PFSK-1 (cell line): Measurements from ENCODE around the gene ZNF184.

Experiments
- FOXP2 ChIP-seq: optimal IDR thresholded peaks from 2 replicates; pipeline ENCODE3; 2011; ENCODE audit warnings: borderline replicate concordance, control low read depth, inconsistent platforms; ENCODE audit not compliant: insufficient read depth; ENCODE audit errors: extremely low read length, extremely low read depth
- POLR2AphosphoS5 ChIP-seq: IDR thresholded peaks from 2 replicates; pipeline ENCODE4 v1.6.1; 2012; ENCODE audit warnings: low read depth, mild to moderate bottlenecking, control low read depth, low read length, moderate library complexity
- REST ChIP-seq, 2 experiments: IDR thresholded peaks; 2 replicates each; pipeline versions ENCODE4 v1.6.1 to v1.8.0; 2011 to 2012; ENCODE audit warnings: low read depth in 2 of 2, low read length in 2 of 2, control low read depth in 1 of 2, inconsistent platforms in 1 of 2, mild to moderate bottlenecking in 1 of 2, moderate library complexity in 1 of 2; ENCODE audit not compliant: insufficient read depth in 1 of 2
- SIN3A ChIP-seq: IDR thresholded peaks from 2 replicates; pipeline ENCODE4 v1.6.1; 2012; ENCODE audit warnings: mild to moderate bottlenecking, low read length, moderate library complexity, borderline replicate concordance; ENCODE audit not compliant: insufficient read depth
- TAF1 ChIP-seq: IDR thresholded peaks from 2 replicates; pipeline ENCODE4 v1.6.1; 2012; ENCODE audit warnings: low read length, control low read depth, borderline replicate concordance; ENCODE audit not compliant: insufficient read depth

ZNF184 gene

DNA sequence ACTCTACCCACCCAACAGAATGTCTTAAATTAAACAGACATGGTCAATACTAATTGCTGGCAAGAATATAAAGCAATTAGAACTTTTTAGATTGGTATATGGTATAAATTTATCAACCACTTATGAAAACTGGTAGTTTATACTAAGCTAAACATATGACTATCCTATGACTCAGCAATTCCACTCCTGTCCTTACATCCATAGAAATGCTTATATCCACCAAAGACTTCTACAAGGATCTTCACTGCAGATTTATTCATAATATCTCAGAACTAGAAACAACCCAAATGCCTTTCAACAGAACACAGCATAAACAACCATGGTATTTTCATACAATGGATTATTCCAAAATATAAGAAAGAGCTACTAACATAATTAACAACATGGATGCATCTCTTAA, 4.6 kb downstream of the ZNF184 start:
- TF ChIP-seq TAF1 = no peak
- no peak for TF ChIP-seq SIN3A
- TF ChIP-seq POLR2AphosphoS5 = no peak
- no peak for TF ChIP-seq FOXP2
- TF ChIP-seq REST (IDR thresholded peaks at IDR 0.05; ENCODE audit: insufficient read depth in 1 of 2, low read depth in 2 of 2, low read length in 2 of 2) = no peak

DNA sequence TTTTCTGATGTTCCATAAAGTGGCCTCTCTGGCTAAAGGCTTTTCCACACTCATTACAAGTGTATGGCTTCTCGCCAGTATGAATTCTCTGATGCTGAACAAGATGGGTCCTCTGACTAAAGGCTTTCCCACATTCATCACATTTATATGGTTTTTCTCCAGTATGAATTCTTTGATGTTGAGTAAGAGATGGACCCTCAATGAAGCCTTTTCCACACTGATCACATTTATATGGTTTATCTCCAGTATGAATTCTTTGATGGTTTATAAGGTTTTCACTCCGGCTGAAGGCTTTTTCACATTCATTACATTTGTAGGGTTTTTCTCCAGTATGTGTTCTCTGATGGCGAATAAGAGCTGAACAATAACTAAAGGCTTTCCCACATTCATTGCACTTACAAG, 20.4 kb downstream of the ZNF184 start:
- TF ChIP-seq FOXP2 (no peak), POLR2AphosphoS5 (no peak), TAF1 (no peak), SIN3A (no peak), REST (IDR thresholded peaks at IDR 0.05; ENCODE audit: insufficient read depth in 1 of 2, low read depth in 2 of 2, low read length in 2 of 2) (no peak)

GRCh38 chr6:27451660-27452390, 21.1 kb downstream of the ZNF184 start:
- TF ChIP-seq REST (IDR thresholded peaks at IDR 0.05; ENCODE audit: insufficient read depth in 1 of 2, low read depth in 2 of 2, low read length in 2 of 2) = no peak
- TF ChIP-seq TAF1 = no peak
- no peak for TF ChIP-seq SIN3A
- TF ChIP-seq FOXP2 = no peak
- TF ChIP-seq POLR2AphosphoS5 = no peak

DNA sequence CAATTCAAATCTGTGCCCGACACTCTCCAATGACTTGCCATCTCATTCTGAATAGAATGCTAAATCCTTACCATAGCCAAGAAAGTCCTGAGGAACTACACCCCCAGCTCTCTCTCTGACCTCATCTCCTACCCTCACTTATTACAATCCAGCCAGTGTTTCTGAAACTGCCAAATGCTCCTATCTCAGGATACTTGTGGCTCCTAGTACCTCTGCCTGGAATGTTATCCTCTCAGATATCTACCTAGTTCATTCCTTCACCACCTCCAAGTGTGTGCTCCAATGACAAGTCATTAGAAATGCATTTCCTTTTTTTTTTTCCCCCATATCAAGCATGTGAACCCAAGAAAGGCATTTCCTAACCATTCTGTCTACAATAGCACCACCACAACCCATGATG, 24.4 kb downstream of the ZNF184 start:
- TF ChIP-seq POLR2AphosphoS5 (no peak), SIN3A (no peak), TAF1 (no peak), REST (IDR thresholded peaks at IDR 0.05; ENCODE audit: insufficient read depth in 1 of 2, low read depth in 2 of 2, low read length in 2 of 2) (no peak), FOXP2 (no peak)

GRCh38 chr6:27442932-27443331, 30.0 kb downstream of the ZNF184 start:
- no peak for TF ChIP-seq FOXP2
- no peak for TF ChIP-seq POLR2AphosphoS5
- TF ChIP-seq REST (IDR thresholded peaks at IDR 0.05; ENCODE audit: insufficient read depth in 1 of 2, low read depth in 2 of 2, low read length in 2 of 2) = no peak
- no peak for TF ChIP-seq TAF1
- TF ChIP-seq SIN3A = no peak
